K562 treated with DMSO at 1 percent for 4 hours (cell line): ENCODE data around the gene TNFAIP6. TPM values are rescaled to one million over a fixed set of nuclear protein-coding genes. Genes with fewer than 3 reads are reported as not detected.

Source experiments
- total RNA-seq: library from RNA; unstranded; fragments of 300-600 nt; gene quantifications from 2 replicates; pipeline ENCODE4 v1.2.3, GENCODE V29; 2022; ENCODE audit not compliant: insufficient read depth

TNFAIP6 gene
- total RNA-seq, result not detected in 2 replicates

GRCh38 chr2:151357359-151357758 lies at the start of gene TNFAIP6:
TSS of gene TNFAIP6 (plus strand) at chr2:151357592. CDS start at chr2:151357667, 75 bp downstream.

GRCh38 chr2:151409601-151410484 lies 52.5 kb downstream of the TNFAIP6 start, which contains the start of gene RIF1:
TSS of gene RIF1 (plus strand) at chr2:151409902. CDS start at chr2:151410424, 522 bp downstream.

Other genes with a start within 250 kb of the TNFAIP6 start
- gene RBM43, start 95.7 kb upstream of the TNFAIP6 start, total RNA-seq, result 1.3 and 2.8 TPM in 2 replicates
- 37.5 and 46.6 TPM in 2 replicates for gene NMI, start 67.9 kb upstream of the TNFAIP6 start, total RNA-seq
- gene RIF1, start 52.3 kb downstream of the TNFAIP6 start, total RNA-seq, result 7.5 and 9.2 TPM in 2 replicates